ENCODE measurements around the gene ZNF467.

DNA sequence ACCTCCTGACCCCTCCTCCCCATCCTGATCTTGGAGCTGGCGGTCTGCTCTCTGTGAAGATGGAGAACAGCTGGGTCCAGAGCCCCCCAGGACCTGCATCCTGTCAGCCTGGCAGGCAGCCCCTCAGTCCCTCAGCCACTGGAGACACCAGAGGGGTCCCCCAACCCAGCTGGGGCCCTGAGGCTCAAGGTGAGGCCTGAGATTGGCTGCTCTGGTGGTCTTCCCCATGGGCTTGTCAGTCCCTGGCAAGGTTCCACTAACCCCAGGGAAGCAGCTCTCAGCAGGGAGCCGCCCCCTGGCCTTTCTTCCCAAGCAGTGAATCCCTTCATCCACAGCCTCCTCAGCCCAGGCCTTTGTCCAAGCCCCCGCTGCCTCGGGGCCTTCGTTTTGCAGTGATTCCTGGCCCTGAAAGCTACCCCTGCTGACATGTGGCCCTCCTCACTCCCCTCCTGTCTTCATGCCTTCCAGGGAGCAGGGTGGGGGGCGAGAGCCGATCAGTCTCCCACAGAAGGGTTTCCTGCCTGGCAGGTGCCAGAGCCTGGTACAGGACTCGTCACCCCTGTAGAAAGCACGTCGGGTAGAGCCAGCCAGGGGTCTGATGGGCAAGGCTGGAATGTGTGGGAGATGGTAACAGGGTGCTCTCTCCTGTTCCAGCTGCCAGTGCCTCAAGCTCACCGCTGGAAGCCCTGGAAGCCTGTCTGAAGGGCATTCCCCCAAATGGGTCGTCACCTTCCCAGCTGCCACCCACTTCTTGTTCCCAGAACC is 48.5 kb downstream of the ZNF467 start:
- TF ChIP-seq CREB1 (CRISPR knock-in tag; IDR thresholded peaks at IDR 0.05; ENCODE audit: low read depth) (no peak), POLR2AphosphoS5 (IDR thresholded peaks at IDR 0.05; ENCODE audit: low read depth) (no peak), EZH2phosphoT487 (IDR thresholded peaks at IDR 0.05; ENCODE audit: unreplicated experiment) (no peak), EZH2 (IDR thresholded peaks at IDR 0.05; ENCODE audit: low read depth, unreplicated experiment) (no peak), JUNB (IDR thresholded peaks at IDR 0.05; ENCODE audit: unreplicated experiment) (no peak), STAT1 (IDR thresholded peaks at IDR 0.05; ENCODE audit: unreplicated experiment) (no peak), NANOG (IDR thresholded peaks at IDR 0.05; ENCODE audit: borderline replicate concordance) (no peak), ZNF331 (CRISPR knock-in tag; IDR thresholded peaks at IDR 0.05; ENCODE audit: low read depth) (no peak)
- TF ChIP-seq, protein P1, sequence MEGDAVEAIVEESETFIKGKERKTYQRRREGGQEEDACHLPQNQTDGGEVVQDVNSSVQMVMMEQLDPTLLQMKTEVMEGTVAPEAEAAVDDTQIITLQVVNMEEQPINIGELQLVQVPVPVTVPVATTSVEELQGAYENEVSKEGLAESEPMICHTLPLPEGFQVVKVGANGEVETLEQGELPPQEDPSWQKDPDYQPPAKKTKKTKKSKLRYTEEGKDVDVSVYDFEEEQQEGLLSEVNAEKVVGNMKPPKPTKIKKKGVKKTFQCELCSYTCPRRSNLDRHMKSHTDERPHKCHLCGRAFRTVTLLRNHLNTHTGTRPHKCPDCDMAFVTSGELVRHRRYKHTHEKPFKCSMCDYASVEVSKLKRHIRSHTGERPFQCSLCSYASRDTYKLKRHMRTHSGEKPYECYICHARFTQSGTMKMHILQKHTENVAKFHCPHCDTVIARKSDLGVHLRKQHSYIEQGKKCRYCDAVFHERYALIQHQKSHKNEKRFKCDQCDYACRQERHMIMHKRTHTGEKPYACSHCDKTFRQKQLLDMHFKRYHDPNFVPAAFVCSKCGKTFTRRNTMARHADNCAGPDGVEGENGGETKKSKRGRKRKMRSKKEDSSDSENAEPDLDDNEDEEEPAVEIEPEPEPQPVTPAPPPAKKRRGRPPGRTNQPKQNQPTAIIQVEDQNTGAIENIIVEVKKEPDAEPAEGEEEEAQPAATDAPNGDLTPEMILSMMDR (conservative IDR thresholded peaks at IDR 0.05; ENCODE audit: low read depth in 2 of 2) = no peak
- TF ChIP-seq, protein P2, sequence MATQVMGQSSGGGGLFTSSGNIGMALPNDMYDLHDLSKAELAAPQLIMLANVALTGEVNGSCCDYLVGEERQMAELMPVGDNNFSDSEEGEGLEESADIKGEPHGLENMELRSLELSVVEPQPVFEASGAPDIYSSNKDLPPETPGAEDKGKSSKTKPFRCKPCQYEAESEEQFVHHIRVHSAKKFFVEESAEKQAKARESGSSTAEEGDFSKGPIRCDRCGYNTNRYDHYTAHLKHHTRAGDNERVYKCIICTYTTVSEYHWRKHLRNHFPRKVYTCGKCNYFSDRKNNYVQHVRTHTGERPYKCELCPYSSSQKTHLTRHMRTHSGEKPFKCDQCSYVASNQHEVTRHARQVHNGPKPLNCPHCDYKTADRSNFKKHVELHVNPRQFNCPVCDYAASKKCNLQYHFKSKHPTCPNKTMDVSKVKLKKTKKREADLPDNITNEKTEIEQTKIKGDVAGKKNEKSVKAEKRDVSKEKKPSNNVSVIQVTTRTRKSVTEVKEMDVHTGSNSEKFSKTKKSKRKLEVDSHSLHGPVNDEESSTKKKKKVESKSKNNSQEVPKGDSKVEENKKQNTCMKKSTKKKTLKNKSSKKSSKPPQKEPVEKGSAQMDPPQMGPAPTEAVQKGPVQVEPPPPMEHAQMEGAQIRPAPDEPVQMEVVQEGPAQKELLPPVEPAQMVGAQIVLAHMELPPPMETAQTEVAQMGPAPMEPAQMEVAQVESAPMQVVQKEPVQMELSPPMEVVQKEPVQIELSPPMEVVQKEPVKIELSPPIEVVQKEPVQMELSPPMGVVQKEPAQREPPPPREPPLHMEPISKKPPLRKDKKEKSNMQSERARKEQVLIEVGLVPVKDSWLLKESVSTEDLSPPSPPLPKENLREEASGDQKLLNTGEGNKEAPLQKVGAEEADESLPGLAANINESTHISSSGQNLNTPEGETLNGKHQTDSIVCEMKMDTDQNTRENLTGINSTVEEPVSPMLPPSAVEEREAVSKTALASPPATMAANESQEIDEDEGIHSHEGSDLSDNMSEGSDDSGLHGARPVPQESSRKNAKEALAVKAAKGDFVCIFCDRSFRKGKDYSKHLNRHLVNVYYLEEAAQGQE (IDR thresholded peaks at IDR 0.05; ENCODE audit: unreplicated experiment) = no peak
- TF ChIP-seq, protein P3, sequence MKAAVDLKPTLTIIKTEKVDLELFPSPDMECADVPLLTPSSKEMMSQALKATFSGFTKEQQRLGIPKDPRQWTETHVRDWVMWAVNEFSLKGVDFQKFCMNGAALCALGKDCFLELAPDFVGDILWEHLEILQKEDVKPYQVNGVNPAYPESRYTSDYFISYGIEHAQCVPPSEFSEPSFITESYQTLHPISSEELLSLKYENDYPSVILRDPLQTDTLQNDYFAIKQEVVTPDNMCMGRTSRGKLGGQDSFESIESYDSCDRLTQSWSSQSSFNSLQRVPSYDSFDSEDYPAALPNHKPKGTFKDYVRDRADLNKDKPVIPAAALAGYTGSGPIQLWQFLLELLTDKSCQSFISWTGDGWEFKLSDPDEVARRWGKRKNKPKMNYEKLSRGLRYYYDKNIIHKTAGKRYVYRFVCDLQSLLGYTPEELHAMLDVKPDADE (IDR thresholded peaks at IDR 0.05) = no peak
- TF ChIP-seq, protein P4, sequence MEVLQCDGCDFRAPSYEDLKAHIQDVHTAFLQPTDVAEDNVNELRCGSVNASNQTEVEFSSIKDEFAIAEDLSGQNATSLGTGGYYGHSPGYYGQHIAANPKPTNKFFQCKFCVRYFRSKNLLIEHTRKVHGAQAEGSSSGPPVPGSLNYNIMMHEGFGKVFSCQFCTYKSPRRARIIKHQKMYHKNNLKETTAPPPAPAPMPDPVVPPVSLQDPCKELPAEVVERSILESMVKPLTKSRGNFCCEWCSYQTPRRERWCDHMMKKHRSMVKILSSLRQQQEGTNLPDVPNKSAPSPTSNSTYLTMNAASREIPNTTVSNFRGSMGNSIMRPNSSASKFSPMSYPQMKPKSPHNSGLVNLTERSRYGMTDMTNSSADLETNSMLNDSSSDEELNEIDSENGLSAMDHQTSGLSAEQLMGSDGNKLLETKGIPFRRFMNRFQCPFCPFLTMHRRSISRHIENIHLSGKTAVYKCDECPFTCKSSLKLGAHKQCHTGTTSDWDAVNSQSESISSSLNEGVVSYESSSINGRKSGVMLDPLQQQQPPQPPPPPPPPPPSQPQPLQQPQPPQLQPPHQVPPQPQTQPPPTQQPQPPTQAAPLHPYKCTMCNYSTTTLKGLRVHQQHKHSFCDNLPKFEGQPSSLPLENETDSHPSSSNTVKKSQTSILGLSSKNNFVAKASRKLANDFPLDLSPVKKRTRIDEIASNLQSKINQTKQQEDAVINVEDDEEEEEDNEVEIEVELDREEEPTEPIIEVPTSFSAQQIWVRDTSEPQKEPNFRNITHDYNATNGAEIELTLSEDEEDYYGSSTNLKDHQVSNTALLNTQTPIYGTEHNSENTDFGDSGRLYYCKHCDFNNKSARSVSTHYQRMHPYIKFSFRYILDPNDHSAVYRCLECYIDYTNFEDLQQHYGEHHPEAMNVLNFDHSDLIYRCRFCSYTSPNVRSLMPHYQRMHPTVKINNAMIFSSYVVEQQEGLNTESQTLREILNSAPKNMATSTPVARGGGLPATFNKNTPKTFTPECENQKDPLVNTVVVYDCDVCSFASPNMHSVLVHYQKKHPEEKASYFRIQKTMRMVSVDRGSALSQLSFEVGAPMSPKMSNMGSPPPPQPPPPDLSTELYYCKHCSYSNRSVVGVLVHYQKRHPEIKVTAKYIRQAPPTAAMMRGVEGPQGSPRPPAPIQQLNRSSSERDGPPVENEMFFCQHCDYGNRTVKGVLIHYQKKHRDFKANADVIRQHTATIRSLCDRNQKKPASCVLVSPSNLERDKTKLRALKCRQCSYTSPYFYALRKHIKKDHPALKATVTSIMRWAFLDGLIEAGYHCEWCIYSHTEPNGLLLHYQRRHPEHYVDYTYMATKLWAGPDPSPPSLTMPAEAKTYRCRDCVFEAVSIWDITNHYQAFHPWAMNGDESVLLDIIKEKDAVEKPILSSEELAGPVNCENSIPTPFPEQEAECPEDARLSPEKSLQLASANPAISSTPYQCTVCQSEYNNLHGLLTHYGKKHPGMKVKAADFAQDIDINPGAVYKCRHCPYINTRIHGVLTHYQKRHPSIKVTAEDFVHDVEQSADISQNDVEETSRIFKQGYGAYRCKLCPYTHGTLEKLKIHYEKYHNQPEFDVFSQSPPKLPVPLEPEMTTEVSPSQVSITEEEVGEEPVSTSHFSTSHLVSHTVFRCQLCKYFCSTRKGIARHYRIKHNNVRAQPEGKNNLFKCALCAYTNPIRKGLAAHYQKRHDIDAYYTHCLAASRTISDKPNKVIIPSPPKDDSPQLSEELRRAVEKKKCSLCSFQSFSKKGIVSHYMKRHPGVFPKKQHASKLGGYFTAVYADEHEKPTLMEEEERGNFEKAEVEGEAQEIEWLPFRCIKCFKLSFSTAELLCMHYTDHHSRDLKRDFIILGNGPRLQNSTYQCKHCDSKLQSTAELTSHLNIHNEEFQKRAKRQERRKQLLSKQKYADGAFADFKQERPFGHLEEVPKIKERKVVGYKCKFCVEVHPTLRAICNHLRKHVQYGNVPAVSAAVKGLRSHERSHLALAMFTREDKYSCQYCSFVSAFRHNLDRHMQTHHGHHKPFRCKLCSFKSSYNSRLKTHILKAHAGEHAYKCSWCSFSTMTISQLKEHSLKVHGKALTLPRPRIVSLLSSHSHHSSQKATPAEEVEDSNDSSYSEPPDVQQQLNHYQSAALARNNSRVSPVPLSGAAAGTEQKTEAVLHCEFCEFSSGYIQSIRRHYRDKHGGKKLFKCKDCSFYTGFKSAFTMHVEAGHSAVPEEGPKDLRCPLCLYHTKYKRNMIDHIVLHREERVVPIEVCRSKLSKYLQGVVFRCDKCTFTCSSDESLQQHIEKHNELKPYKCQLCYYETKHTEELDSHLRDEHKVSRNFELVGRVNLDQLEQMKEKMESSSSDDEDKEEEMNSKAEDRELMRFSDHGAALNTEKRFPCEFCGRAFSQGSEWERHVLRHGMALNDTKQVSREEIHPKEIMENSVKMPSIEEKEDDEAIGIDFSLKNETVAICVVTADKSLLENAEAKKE (CRISPR knock-in tag; IDR thresholded peaks at IDR 0.05) = no peak
